AG04450 (cell line): ENCODE measurements around the gene APELA. TPM values are rescaled to one million over a fixed set of nuclear protein-coding genes. Genes with fewer than 3 reads are reported as not detected.

Experiments used
- CTCF ChIA-PET: fragments of 300-600, 350-600 bp; formaldehyde crosslinking; extraction: SDS; loops from one replicate; lab custom pipeline; 2022; ENCODE audit warnings: antibody characterized with exemption, inconsistent platforms; lab: Charles Lee
- POLR2A ChIA-PET: fragments of 350-600 bp; formaldehyde crosslinking; extraction: SDS; loops from one replicate; lab custom pipeline; 2021; ENCODE audit warnings: antibody characterized with exemption, inconsistent platforms; lab: Yijun Ruan, JAX
- DNase-seq: peaks from one replicate; pipeline ENCODE4 v3.0.0-alpha.2; 2011; ENCODE audit warnings: low read depth, low spot score
- H3K27ac ChIP-seq: one replicate; pipeline ENCODE4 v1.5.1; 2012; ENCODE audit warnings: low read depth, low read length, control low read depth
- H3K27me3 ChIP-seq: one replicate; pipeline ENCODE4 v1.6.0; 2012; ENCODE audit warnings: low read length; ENCODE audit not compliant: control insufficient read depth, insufficient read depth
- H3K4me3 ChIP-seq: 2 replicates; pipeline ENCODE4 v1.5.1; 2011; ENCODE audit warnings: mild to moderate bottlenecking, low read depth, low read length, control low read depth
- H3K9me3 ChIP-seq: 2 replicates; pipeline ENCODE4 v1.5.1; 2012; ENCODE audit warnings: low read length; ENCODE audit not compliant: control insufficient read depth, insufficient read depth
- CTCF ChIP-seq: IDR thresholded peaks from 2 replicates; pipeline ENCODE4 v1.5.1; 2011; ENCODE audit warnings: low read depth, low read length, control low read depth, inconsistent platforms
- polyA plus RNA-seq: library from polyadenylated mRNA; depleted of rRNA; stranded (reverse); fragments of >200 nt; gene quantifications from 2 replicates; pipeline ENCODE4 v1.2.3, GENCODE V29; 2011; rRNA removed

APELA gene
- polyA plus RNA-seq, 1 experiment = not detected

GRCh38 chr4:164945146-164945545, 68.2 kb downstream of the APELA start:
- TF ChIP-seq CTCF = no peak
- ChIA-PET POLR2A (no interaction called here), CTCF (no interaction called here)

DNA sequence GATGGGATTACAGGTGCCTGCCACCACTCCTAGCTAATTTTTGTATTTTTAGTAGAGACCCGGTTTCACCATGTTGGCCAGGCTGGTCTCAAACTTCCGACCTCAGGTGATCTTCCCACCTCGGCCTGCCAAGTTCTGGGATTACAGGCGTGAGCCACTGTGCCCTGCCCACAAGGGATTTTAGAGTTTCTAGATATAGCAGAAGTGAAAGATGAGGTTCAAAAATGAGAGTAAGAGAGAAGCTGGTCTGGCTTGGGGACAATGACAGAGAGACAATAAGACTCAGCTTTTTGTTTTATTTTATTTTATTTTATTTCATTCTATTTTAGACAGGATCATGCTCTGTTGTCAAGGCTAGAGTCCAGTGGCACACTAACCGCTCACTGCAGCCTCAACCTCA, 69.8 kb downstream of the APELA start:
- Histone ChIP-seq H3K27ac (no peak overlapping the region), H3K27me3 (no peaks in the 10 kb centered on the region), H3K4me3 (no peak overlapping the region), H3K9me3 (no peaks in the 10 kb centered on the region)
- ChIA-PET POLR2A (no interaction called here), CTCF (no interaction called here)
- DNase-seq = no peak
- no peak for TF ChIP-seq CTCF

More at GRCh38 chr4:164945146-164945545, 68.2 kb downstream of the APELA start:
- Histone ChIP-seq H3K27ac (no peak overlapping the region), H3K4me3 (no peak overlapping the region), H3K27me3 (no peaks in the 10 kb centered on the region), H3K9me3 (no peaks in the 10 kb centered on the region)
- no peak for DNase-seq

Other genes starting within 250 kb of the APELA start
- not detected in 2 replicates for gene SMIM31, start 123.0 kb upstream of the APELA start, polyA plus RNA-seq
- 2.2 and 2.4 TPM in 2 replicates for gene TRIM61, start 100.5 kb downstream of the APELA start, polyA plus RNA-seq
- gene TRIM60, start 154.8 kb downstream of the APELA start, polyA plus RNA-seq = not detected in 2 replicates
- not detected in 2 replicates for gene TRIM75, start 176.7 kb downstream of the APELA start, polyA plus RNA-seq
- 15.3 and 15.8 TPM in 2 replicates for gene TMEM192, start 235.7 kb downstream of the APELA start, polyA plus RNA-seq